Liver (tissue), 9 donors: ENCODE results near the gene UPF3A. TPM values are rescaled to one million over a fixed set of nuclear protein-coding genes. Genes with fewer than 3 reads are reported as not detected.

Experiments
- DNase-seq: peaks from one replicate; pipeline ENCODE4 v3.0.0-alpha.2; 2017; ENCODE audit warnings: low spot score
- H3K27ac ChIP-seq, 2 donors: one replicate each; pipeline ENCODE4 v1.7.0; 2013; ENCODE audit warnings: inconsistent platforms in 2 of 2, low read length in 2 of 2, control low read depth in 1 of 2, low read depth in 1 of 2, mild to moderate bottlenecking in 1 of 2
- H3K27me3 ChIP-seq, 4 donors: one replicate each; pipeline versions ENCODE4 v1.6.1 to v1.7.0; 2013; ENCODE audit warnings: low read length in 3 of 4, inconsistent platforms in 1 of 4, mild to moderate bottlenecking in 1 of 4, moderate library complexity in 1 of 4; ENCODE audit not compliant: control insufficient read depth in 4 of 4, insufficient read depth in 4 of 4
- H3K36me3 ChIP-seq, 4 donors: one replicate each; pipeline versions ENCODE4 v1.6.1 to v1.7.0; 2013; ENCODE audit warnings: low read length in 3 of 4, mild to moderate bottlenecking in 3 of 4, low read depth in 1 of 4, moderate library complexity in 1 of 4; ENCODE audit not compliant: control insufficient read depth in 4 of 4, insufficient read depth in 3 of 4
- H3K4me1 ChIP-seq, 4 donors: one replicate each; pipeline versions ENCODE4 v1.6.1 to v1.7.0; 2013; ENCODE audit warnings: low read length in 3 of 4, mild to moderate bottlenecking in 3 of 4, moderate library complexity in 1 of 4; ENCODE audit not compliant: control insufficient read depth in 4 of 4, insufficient read depth in 4 of 4
- H3K4me3 ChIP-seq, 3 donors: one replicate each; pipeline versions ENCODE4 v1.6.1 to v1.7.0; 2013; ENCODE audit warnings: low read length in 3 of 3, control low read depth in 1 of 3, low read depth in 1 of 3, mild to moderate bottlenecking in 1 of 3
- H3K9ac ChIP-seq, 2 donors: one replicate each; pipeline ENCODE4 v1.7.0; 2013; ENCODE audit warnings: low read length in 2 of 2, mild to moderate bottlenecking in 2 of 2, moderate library complexity in 2 of 2, control low read depth in 1 of 2, low read depth in 1 of 2
- H3K9me3 ChIP-seq, 4 donors: one replicate each; pipeline versions ENCODE4 v1.6.1 to v1.7.0; 2013; ENCODE audit warnings: low read length in 3 of 4; ENCODE audit not compliant: control insufficient read depth in 4 of 4
- EGR1 ChIP-seq, 2 donors: IDR thresholded peaks; 2 replicates each; pipeline ENCODE4 v1.6.1; 2016 to 2018; ENCODE audit warnings: antibody characterized with exemption in 2 of 2, low read depth in 2 of 2
- FOXA1 ChIP-seq: IDR thresholded peaks from 2 replicates; pipeline ENCODE4 v1.6.1; 2016; ENCODE audit warnings: antibody characterized with exemption
- FOXA2 ChIP-seq: IDR thresholded peaks from 2 replicates; pipeline ENCODE4 v1.6.1; 2016; ENCODE audit warnings: antibody characterized with exemption
- GABPA ChIP-seq, 2 donors: IDR thresholded peaks in 1 of 2; conservative IDR thresholded peaks in 1 of 2; 2 replicates each; pipeline ENCODE4 v1.6.1; 2016; ENCODE audit warnings: antibody characterized with exemption in 2 of 2, mild to moderate bottlenecking in 1 of 2, moderate library complexity in 1 of 2
- HNF4A ChIP-seq, 2 donors: conservative IDR thresholded peaks; 2 replicates each; pipeline ENCODE4 v1.6.1; 2016; ENCODE audit warnings: antibody characterized with exemption in 2 of 2, mild to moderate bottlenecking in 2 of 2
- HNF4G ChIP-seq: IDR thresholded peaks from 2 replicates; pipeline ENCODE4 v1.6.1; 2016; ENCODE audit warnings: antibody characterized with exemption
- JUND ChIP-seq, 2 donors: IDR thresholded peaks; 2 replicates each; pipeline ENCODE4 v1.6.1; 2016; ENCODE audit warnings: antibody characterized with exemption in 2 of 2
- NR2F2 ChIP-seq: IDR thresholded peaks from 2 replicates; pipeline ENCODE4 v1.6.1; 2016; ENCODE audit warnings: antibody characterized with exemption
- RAD21 ChIP-seq, 2 donors: IDR thresholded peaks; 2 replicates each; pipeline ENCODE4 v1.6.1; 2016; ENCODE audit warnings: antibody characterized with exemption in 2 of 2, mild to moderate bottlenecking in 2 of 2
- RXRA ChIP-seq, 2 donors: IDR thresholded peaks; 2 replicates each; pipeline ENCODE4 v1.6.1; 2017 to 2018; ENCODE audit warnings: antibody characterized with exemption in 2 of 2, mild to moderate bottlenecking in 1 of 2
- SP1 ChIP-seq: IDR thresholded peaks from 2 replicates; pipeline ENCODE4 v1.6.1; 2018; ENCODE audit warnings: antibody characterized with exemption, mild to moderate bottlenecking
- TAF1 ChIP-seq: conservative IDR thresholded peaks from 2 replicates; pipeline ENCODE4 v1.6.1; 2016; ENCODE audit warnings: antibody characterized with exemption, mild to moderate bottlenecking
- YY1 ChIP-seq: IDR thresholded peaks from 2 replicates; pipeline ENCODE4 v1.6.1; 2016; ENCODE audit warnings: antibody characterized with exemption, mild to moderate bottlenecking
- WGBS: extraction: QIAGEN DNeasy Blood & Tissue Kit; methylation state at CpG from one replicate; pipeline ENCODE4 v1.1.7; 2013; 5-methylcytosine and 5-hydroxymethylcytosine counted together
- polyA plus RNA-seq, 2 donors: library from polyadenylated mRNA; stranded (reverse) in 1 of 2; unstranded in 1 of 2; fragments of 200-250 nt in 1 of 2; fragments of >200 nt in 1 of 2; fragmentation: Nextera tagmentation in 1 of 2; extraction: Ambion mirVana in 1 of 2; gene quantifications; one replicate each; pipeline versions ENCODE4 v1.2.1 to v1.2.3, GENCODE V29; 2013 to 2015
- total RNA-seq, 2 donors: library from RNA; depleted of rRNA; stranded (reverse); fragments of >200 nt; gene quantifications; one replicate each; pipeline ENCODE4 v1.2.3, GENCODE V29; 2014
- TF ChIP-seq, protein P1 (sequence below): IDR thresholded peaks from 2 replicates; pipeline ENCODE4 v1.6.1; 2016; ENCODE audit warnings: antibody characterized with exemption
- TF ChIP-seq, protein P2 (sequence below): IDR thresholded peaks from 2 replicates; pipeline ENCODE4 v1.6.1; 2016; ENCODE audit warnings: antibody characterized with exemption
- TF ChIP-seq, protein P3 (sequence below): IDR thresholded peaks from 2 replicates; pipeline ENCODE4 v1.6.1; 2016; ENCODE audit warnings: antibody characterized with exemption
- TF ChIP-seq, protein P4 (sequence below): fragments of 150-350 bp; IDR thresholded peaks from 2 replicates; pipeline ENCODE4 v1.5.1; 2017; ENCODE audit warnings: improper control_type of control experiment, low read depth, low read length; ENCODE audit not compliant: missing input control
- TF ChIP-seq, protein P5 (sequence below): IDR thresholded peaks from 2 replicates; pipeline ENCODE4 v1.6.1; 2016; ENCODE audit warnings: antibody characterized with exemption, mild to moderate bottlenecking
- donor health status: healthy.
- donor health status: healthy.
- donor health status: healthy.
- donor health status: healthy.
- donor health status: healthy.

Gene UPF3A
- total and polyA plus RNA-seq, 4 donors = 11.0 to 26.5 (median 17.2) TPM

DNA sequence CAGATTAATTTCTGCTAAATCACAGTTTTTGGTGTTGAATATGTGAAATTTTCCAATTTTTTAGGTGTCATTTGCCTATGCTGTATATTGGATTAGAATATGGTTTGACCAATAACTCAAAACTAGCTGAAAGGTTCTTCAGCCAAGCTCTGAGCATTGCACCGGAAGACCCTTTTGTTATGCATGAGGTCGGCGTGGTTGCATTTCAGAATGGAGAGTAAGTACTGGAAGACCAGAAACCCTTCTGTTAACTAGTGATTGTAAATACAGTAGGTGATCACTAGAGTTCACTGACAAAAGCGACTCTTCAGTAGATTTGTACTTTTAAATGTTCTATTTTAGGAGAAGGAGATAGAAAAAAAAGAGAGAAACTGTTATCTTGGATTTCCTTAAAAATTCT, 24.4 kb upstream of the UPF3A start:
- Histone ChIP-seq H3K27me3 (no peaks in the 10 kb centered on the region), H3K9ac (no peak overlapping the region), H3K36me3 (peaks cover 18 to 72% (median 58%) of the 10 kb centered on the region in 4 donors), H3K27ac (no peak overlapping the region), H3K9me3 (no peaks in the 10 kb centered on the region), H3K4me1 (no peaks in the 10 kb centered on the region), H3K4me3 (no peak overlapping the region)
- TF ChIP-seq, protein P1, sequence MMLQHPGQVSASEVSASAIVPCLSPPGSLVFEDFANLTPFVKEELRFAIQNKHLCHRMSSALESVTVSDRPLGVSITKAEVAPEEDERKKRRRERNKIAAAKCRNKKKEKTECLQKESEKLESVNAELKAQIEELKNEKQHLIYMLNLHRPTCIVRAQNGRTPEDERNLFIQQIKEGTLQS = no peak
- no peak for TF ChIP-seq EGR1 (IDR thresholded peaks at IDR 0.05; ENCODE audit: low read depth in 2 of 2)
- TF ChIP-seq SP1 = no peak
- no peak for TF ChIP-seq HNF4G
- no peak for TF ChIP-seq GABPA (IDR thresholded peaks at IDR 0.05 in 1 of 2, conservative IDR thresholded peaks at IDR 0.05 in 1 of 2)
- no peak for TF ChIP-seq TAF1
- no peak for TF ChIP-seq RXRA (IDR thresholded peaks at IDR 0.05)
- TF ChIP-seq, protein P2, sequence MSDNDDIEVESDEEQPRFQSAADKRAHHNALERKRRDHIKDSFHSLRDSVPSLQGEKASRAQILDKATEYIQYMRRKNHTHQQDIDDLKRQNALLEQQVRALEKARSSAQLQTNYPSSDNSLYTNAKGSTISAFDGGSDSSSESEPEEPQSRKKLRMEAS = no peak
- TF ChIP-seq, protein P3, sequence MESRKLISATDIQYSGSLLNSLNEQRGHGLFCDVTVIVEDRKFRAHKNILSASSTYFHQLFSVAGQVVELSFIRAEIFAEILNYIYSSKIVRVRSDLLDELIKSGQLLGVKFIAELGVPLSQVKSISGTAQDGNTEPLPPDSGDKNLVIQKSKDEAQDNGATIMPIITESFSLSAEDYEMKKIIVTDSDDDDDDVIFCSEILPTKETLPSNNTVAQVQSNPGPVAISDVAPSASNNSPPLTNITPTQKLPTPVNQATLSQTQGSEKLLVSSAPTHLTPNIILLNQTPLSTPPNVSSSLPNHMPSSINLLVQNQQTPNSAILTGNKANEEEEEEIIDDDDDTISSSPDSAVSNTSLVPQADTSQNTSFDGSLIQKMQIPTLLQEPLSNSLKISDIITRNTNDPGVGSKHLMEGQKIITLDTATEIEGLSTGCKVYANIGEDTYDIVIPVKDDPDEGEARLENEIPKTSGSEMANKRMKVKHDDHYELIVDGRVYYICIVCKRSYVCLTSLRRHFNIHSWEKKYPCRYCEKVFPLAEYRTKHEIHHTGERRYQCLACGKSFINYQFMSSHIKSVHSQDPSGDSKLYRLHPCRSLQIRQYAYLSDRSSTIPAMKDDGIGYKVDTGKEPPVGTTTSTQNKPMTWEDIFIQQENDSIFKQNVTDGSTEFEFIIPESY = no peak
- TF ChIP-seq, protein P4, sequence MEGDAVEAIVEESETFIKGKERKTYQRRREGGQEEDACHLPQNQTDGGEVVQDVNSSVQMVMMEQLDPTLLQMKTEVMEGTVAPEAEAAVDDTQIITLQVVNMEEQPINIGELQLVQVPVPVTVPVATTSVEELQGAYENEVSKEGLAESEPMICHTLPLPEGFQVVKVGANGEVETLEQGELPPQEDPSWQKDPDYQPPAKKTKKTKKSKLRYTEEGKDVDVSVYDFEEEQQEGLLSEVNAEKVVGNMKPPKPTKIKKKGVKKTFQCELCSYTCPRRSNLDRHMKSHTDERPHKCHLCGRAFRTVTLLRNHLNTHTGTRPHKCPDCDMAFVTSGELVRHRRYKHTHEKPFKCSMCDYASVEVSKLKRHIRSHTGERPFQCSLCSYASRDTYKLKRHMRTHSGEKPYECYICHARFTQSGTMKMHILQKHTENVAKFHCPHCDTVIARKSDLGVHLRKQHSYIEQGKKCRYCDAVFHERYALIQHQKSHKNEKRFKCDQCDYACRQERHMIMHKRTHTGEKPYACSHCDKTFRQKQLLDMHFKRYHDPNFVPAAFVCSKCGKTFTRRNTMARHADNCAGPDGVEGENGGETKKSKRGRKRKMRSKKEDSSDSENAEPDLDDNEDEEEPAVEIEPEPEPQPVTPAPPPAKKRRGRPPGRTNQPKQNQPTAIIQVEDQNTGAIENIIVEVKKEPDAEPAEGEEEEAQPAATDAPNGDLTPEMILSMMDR = no peak
- TF ChIP-seq YY1 = no peak
- no peak for TF ChIP-seq JUND (IDR thresholded peaks at IDR 0.05)
- no peak for TF ChIP-seq RAD21 (IDR thresholded peaks at IDR 0.05)
- TF ChIP-seq, protein P5, sequence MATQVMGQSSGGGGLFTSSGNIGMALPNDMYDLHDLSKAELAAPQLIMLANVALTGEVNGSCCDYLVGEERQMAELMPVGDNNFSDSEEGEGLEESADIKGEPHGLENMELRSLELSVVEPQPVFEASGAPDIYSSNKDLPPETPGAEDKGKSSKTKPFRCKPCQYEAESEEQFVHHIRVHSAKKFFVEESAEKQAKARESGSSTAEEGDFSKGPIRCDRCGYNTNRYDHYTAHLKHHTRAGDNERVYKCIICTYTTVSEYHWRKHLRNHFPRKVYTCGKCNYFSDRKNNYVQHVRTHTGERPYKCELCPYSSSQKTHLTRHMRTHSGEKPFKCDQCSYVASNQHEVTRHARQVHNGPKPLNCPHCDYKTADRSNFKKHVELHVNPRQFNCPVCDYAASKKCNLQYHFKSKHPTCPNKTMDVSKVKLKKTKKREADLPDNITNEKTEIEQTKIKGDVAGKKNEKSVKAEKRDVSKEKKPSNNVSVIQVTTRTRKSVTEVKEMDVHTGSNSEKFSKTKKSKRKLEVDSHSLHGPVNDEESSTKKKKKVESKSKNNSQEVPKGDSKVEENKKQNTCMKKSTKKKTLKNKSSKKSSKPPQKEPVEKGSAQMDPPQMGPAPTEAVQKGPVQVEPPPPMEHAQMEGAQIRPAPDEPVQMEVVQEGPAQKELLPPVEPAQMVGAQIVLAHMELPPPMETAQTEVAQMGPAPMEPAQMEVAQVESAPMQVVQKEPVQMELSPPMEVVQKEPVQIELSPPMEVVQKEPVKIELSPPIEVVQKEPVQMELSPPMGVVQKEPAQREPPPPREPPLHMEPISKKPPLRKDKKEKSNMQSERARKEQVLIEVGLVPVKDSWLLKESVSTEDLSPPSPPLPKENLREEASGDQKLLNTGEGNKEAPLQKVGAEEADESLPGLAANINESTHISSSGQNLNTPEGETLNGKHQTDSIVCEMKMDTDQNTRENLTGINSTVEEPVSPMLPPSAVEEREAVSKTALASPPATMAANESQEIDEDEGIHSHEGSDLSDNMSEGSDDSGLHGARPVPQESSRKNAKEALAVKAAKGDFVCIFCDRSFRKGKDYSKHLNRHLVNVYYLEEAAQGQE = no peak
- TF ChIP-seq NR2F2 = no peak
- no peak for TF ChIP-seq HNF4A (conservative IDR thresholded peaks at IDR 0.05)
- TF ChIP-seq FOXA1 = no peak
- TF ChIP-seq FOXA2 = no peak
- 96% methylated on average over 4 of the region's 4 CpGs for WGBS
- DNase-seq = no peak
